CD4-positive, alpha-beta T cell (primary cell): Measurements from ENCODE around the gene ZFYVE27. TPM values are rescaled to one million over a fixed set of nuclear protein-coding genes. Genes with fewer than 3 reads are reported as not detected.

Experiments
- ATAC-seq: fragments of 200-7000 bp; cut with Tn5 transposase; one replicate; pipeline ENCODE4 v1.10.0; 2022; ENCODE audit warnings: mild to moderate bottlenecking; ENCODE audit not compliant: poor library complexity
- CTCF ChIA-PET: fragments of 350-600 bp; sonication (Branson Sonifier 250); formaldehyde crosslinking; loops from one replicate; lab custom pipeline; 2021; ENCODE audit warnings: antibody characterized with exemption, inconsistent platforms; lab: Charles Lee
- POLR2A ChIA-PET: fragments of 350-600 bp; sonication (Branson Sonifier 250); formaldehyde crosslinking; loops from one replicate; lab custom pipeline; 2021; ENCODE audit warnings: antibody characterized with exemption, inconsistent platforms; lab: Charles Lee
- DNase-seq, 14 experiments: peaks; one replicate each; pipeline ENCODE4 v3.0.0-alpha.2; 2013 to 2020; ENCODE audit warnings: mixed read lengths in 2 of 14
- H3K27ac ChIP-seq, 2 donors: one replicate each; pipeline versions ENCODE4 v1.5.1 to v1.7.0; 2013; ENCODE audit warnings: low read length in 2 of 2, low read depth in 1 of 2, mild to moderate bottlenecking in 1 of 2
- H3K27me3 ChIP-seq, 2 experiments: 1 replicate in 1 of 2; 2 replicates in 1 of 2; pipeline versions ENCODE4 v1.6.1 to v1.7.0; 2013; ENCODE audit warnings: low read length in 2 of 2, control low read depth in 1 of 2, mild to moderate bottlenecking in 1 of 2, moderate library complexity in 1 of 2; ENCODE audit not compliant: insufficient read depth in 2 of 2, control insufficient read depth in 1 of 2
- H3K36me3 ChIP-seq: one replicate; pipeline ENCODE4 v1.6.1; 2013; ENCODE audit warnings: low read length, control low read depth; ENCODE audit not compliant: insufficient read depth
- H3K4me1 ChIP-seq: one replicate; pipeline ENCODE4 v1.6.1; 2013; ENCODE audit warnings: low read length, control low read depth; ENCODE audit not compliant: insufficient read depth
- H3K4me3 ChIP-seq: one replicate; pipeline ENCODE4 v1.5.1; 2013; ENCODE audit warnings: mild to moderate bottlenecking, low read length, moderate library complexity
- H3K9me3 ChIP-seq, 2 experiments: 1 replicate in 1 of 2; 2 replicates in 1 of 2; pipeline versions ENCODE4 v1.6.1 to v1.7.0; 2013; ENCODE audit warnings: low read length in 2 of 2, mild to moderate bottlenecking in 2 of 2, control low read depth in 1 of 2, moderate library complexity in 1 of 2; ENCODE audit not compliant: control insufficient read depth in 1 of 2, insufficient read depth in 1 of 2
- H3K27ac Mint-ChIP-seq: one replicate; pipeline ENCODE4 v1.8.0; 2020; ENCODE audit warnings: mixed read lengths
- H3K27me3 Mint-ChIP-seq: one replicate; pipeline ENCODE4 v1.8.0; 2021; ENCODE audit warnings: mixed read lengths
- H3K36me3 Mint-ChIP-seq: one replicate; pipeline ENCODE4 v1.8.0; 2021; ENCODE audit warnings: low read depth, mixed read lengths
- H3K4me1 Mint-ChIP-seq: one replicate; pipeline ENCODE4 v1.8.0; 2021; ENCODE audit warnings: low read depth, mixed read lengths
- H3K4me3 Mint-ChIP-seq: one replicate; pipeline ENCODE4 v1.8.0; 2020; ENCODE audit warnings: mild to moderate bottlenecking, mixed read lengths
- H3K9me3 Mint-ChIP-seq: one replicate; pipeline ENCODE4 v1.8.0; 2020; ENCODE audit warnings: mixed read lengths
- intact Hi-C, 2 experiments: fragments of 100-400 bp; cut with DNase I in 1 of 2; cut with micrococcal nuclease in 1 of 2; formaldehyde crosslinking; loops; one replicate each; pipeline versions ENCODE4 v1.15.1 to v1.9.0; 2023 to 2025; cut with DNase I, micrococcal nuclease
- total RNA-seq, 174 experiments: library from RNA in 2 of 174; stranded (reverse) in 2 of 174; gene quantifications; one replicate each; pipeline ENCODE4 v1.2.3 and lab custom pipeline; 2021 to 2026
- TF ChIP-seq, protein P1 (sequence below): fragments of 200-600 bp; IDR thresholded peaks from one replicate; pipeline ENCODE4 v1.8.0; 2022; ENCODE audit warnings: antibody characterized with exemption, mild to moderate bottlenecking

Gene ZFYVE27
- total RNA-seq, 2 experiments from 2014 or later = 58.4 to 60.6 TPM

DNA sequence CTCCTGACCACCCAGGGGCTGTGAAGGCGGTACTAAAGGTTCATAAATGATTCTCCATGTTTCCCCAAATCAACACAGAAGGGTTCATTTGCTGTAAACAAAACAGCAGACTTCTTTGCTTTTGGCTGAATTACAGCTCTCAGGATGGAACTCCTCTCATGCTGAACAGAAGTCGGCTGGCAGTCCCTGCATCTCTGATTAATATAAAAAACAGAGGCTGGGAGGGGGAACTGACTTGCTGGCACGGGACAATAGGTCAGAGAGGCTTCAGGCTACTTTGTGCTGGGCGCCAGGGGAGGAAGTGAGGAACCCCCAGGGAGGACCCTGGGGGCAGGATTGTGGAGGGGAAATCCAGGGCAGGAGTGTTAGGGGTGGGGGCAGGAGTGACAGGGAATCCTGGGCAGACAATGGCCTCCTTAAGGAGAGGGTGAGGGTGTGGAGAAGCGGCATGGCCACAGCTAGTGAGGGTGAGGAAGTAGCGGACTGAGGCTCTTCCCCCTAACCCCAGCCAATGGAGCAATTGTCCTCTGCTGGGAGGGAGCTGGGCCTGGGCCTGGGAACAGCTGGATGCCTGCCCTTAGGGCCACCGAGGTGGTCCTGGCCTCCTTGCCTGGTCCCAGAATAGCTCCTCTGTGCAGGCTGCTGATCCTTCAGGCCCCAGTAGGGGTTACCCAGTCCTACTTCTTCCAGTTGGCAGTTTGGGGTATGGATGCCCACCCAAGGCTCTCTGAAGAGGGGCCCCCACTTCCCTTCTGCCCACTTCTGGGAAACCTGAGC is 44.1 kb downstream of the ZFYVE27 start:
- Histone ChIP-seq H3K36me3 (no peaks in the 10 kb centered on the region), H3K27me3 (no peaks in the 10 kb centered on the region), H3K27ac (peak overlapping the region; percentile 55 to 66), H3K4me3 (no peak overlapping the region), H3K9me3 (no peaks in the 10 kb centered on the region), H3K4me1 (peaks cover 30% of the 10 kb centered on the region)
- Mint-ChIP-seq H3K4me1 (peaks cover 36% of the 10 kb centered on the region), H3K9me3 (no peaks in the 10 kb centered on the region), H3K4me3 (peak overlapping the region; percentile 3), H3K36me3 (no peaks in the 10 kb centered on the region), H3K27me3 (no peaks in the 10 kb centered on the region), H3K27ac (peak overlapping the region; percentile 84)
- POLR2A ChIA-PET = interaction anchor here (1.1 to 1.5 kb wide), 2 partner anchors 16 to 18 kb away, joined by 3 to 5 read pairs; no protein-coding TSS in a partner anchor
- DNase-seq (no peak), ATAC-seq (no peak)
- TF ChIP-seq, protein P1, sequence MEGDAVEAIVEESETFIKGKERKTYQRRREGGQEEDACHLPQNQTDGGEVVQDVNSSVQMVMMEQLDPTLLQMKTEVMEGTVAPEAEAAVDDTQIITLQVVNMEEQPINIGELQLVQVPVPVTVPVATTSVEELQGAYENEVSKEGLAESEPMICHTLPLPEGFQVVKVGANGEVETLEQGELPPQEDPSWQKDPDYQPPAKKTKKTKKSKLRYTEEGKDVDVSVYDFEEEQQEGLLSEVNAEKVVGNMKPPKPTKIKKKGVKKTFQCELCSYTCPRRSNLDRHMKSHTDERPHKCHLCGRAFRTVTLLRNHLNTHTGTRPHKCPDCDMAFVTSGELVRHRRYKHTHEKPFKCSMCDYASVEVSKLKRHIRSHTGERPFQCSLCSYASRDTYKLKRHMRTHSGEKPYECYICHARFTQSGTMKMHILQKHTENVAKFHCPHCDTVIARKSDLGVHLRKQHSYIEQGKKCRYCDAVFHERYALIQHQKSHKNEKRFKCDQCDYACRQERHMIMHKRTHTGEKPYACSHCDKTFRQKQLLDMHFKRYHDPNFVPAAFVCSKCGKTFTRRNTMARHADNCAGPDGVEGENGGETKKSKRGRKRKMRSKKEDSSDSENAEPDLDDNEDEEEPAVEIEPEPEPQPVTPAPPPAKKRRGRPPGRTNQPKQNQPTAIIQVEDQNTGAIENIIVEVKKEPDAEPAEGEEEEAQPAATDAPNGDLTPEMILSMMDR = no peak
- intact Hi-C loops = no loop called here
- CTCF ChIA-PET = no interaction called here

DNA sequence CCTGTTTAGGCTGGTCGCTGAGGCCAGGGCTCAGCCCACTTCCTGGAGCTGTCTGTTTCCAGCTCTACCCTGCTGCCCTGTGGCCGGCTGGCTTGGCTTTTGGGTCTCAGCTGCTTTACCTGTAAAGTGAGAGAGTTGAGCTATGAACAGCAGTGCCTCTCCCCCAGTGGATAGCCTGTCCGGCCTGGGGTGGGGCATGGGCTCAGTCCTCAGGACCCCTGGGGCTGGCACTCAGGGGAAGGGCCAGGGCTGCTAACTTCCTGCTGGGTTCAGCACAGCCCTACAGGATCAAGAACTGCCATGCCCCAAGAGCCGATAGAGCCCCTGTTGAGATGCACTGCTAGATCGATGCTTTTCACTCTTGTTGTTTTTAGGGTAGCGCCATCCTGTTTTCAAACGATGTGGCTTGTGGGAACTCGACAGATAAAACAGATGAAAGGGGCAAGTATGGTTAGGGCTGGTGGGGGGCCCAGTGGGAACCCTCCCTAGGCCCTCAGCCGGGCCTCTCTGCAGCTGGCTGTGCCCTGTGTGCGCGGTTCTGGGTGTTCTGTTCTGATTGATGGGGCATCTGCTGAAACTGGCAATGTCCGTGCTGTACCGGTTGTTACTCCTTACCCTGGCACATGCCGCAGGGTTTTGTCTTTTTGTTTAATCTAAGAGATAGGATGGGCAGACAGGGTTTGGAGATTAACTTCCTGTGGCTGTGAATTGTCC is 44.8 kb downstream of the ZFYVE27 start:
- Histone ChIP-seq H3K9me3 (no peaks in the 10 kb centered on the region), H3K4me3 (peak overlapping the region; percentile 4), H3K27me3 (no peaks in the 10 kb centered on the region), H3K27ac (peak overlapping the region; percentile 55 to 66), H3K4me1 (peaks cover 30% of the 10 kb centered on the region), H3K36me3 (no peaks in the 10 kb centered on the region)
- Mint-ChIP-seq H3K9me3 (no peaks in the 10 kb centered on the region), H3K27me3 (no peaks in the 10 kb centered on the region), H3K4me3 (peak overlapping the region; percentile 75), H3K27ac (peak overlapping the region; percentile 84), H3K4me1 (peaks cover 36% of the 10 kb centered on the region), H3K36me3 (no peaks in the 10 kb centered on the region)
- ChIA-PET CTCF (no interaction called here), POLR2A (interaction anchor here (1.1 to 1.5 kb wide), 3 partner anchors 17 to 45 kb away, joined by 3 to 8 read pairs (median 5); partner anchors contain the start of gene ZFYVE27)
- ATAC-seq = peak; percentile 66
- TF ChIP-seq, protein P1 = no peak
- DNase-seq = peak in 11 of 14 experiments; percentile 6 to 42 (median 26)
- intact Hi-C loops = no loop called here

DNA sequence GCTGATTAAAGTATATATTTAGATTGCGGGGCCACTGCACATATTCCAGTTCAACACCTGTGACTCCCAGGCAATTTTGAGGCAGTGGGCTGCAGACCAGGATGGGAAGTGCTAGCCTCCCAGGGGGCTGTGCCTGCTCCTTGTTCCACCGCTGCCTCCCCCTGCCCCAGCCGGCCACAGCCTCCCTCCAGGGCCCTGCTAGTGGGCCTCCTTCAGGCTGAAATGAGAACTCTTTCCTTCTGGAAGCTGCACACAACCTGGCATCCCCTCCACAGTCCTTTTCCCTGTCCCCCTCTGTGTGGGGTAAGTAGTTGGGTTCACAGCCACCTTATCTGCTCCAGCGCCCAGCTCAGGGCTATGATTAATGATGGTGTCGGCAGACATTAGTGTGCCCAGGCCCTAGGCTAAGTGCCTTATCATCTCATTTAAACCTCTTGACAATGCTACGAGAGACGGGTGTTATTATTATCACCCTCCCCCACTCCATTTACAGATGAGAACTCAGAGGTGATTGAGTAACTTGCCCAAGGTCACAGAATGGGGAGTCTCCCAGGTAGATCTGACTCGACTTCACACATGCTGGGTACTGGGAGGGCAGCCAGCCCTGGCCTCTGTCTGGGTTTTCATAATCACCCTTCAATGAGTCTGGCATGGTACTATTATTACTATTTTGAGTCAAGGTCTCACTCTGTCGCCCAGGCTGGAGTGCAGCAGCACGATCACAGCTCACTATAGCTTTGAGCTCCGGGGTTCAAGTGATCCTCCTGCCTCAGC is 45.7 kb downstream of the ZFYVE27 start:
- no peaks in the 10 kb centered on the region for H3K36me3 Mint-ChIP-seq
- no peaks in the 10 kb centered on the region for H3K9me3 Mint-ChIP-seq
- TF ChIP-seq, protein P1 = no peak
- H3K9me3 ChIP-seq = no peaks in the 10 kb centered on the region
- ChIA-PET CTCF (no interaction called here), POLR2A (interaction anchor here (1.3 kb wide), 1 partner anchor 46 kb away, joined by 8 read pairs; the partner anchor contains the start of gene ZFYVE27)
- no peak overlapping the region for H3K4me3 ChIP-seq
- no peak for ATAC-seq
- H3K4me1 Mint-ChIP-seq = peaks cover 36% of the 10 kb centered on the region
- no peaks in the 10 kb centered on the region for H3K36me3 ChIP-seq
- intact Hi-C loops = no loop called here
- no peak overlapping the region for H3K27ac ChIP-seq
- no peaks in the 10 kb centered on the region for H3K27me3 Mint-ChIP-seq
- no peak for DNase-seq
- H3K4me1 ChIP-seq = peaks cover 30% of the 10 kb centered on the region
- no peak overlapping the region for H3K4me3 Mint-ChIP-seq
- H3K27me3 ChIP-seq = no peaks in the 10 kb centered on the region
- H3K27ac Mint-ChIP-seq = peak overlapping the region; percentile 84
